ENCODE data around the gene ASB11.
"Not testable (repeated sequence)": the region's sequence is repeated elsewhere in the genome, so short reads cannot be mapped to it uniquely, and the experiment has no call there.

Gene ASB11

GRCh38 chrX:15277604-15278003 lies 37.8 kb downstream of the ASB11 start:
- Histone ChIP-seq H3K9me3 (ENCODE audit: insufficient read depth, low read length, severe bottlenecking) (no peaks in the 10 kb centered on the region), H3K79me2 (ENCODE audit: insufficient read depth, low read length) (no peaks in the 10 kb centered on the region), H3K27ac (ENCODE audit: low read length) (no peak overlapping the region), H2AFZ (ENCODE audit: low read depth, low read length) (no peak overlapping the region), H3K36me3 (ENCODE audit: insufficient read depth, low read length) (no peaks in the 10 kb centered on the region), H3K4me2 (ENCODE audit: insufficient read depth, low read length) (no peak overlapping the region), H3K4me1 (ENCODE audit: insufficient read depth, low read length) (no peaks in the 10 kb centered on the region), H4K20me1 (ENCODE audit: insufficient read depth, low read length) (no peaks in the 10 kb centered on the region), H3K9ac (ENCODE audit: low read depth, low read length) (no peak overlapping the region), H3K27me3 (ENCODE audit: insufficient read depth, low read length, poor library complexity) (no peaks in the 10 kb centered on the region), H3K4me3 (ENCODE audit: low read depth in 1 of 2, low read length in 2 of 2) (no peak overlapping the region)
- DNase-seq, result no peak
- no peak for ATAC-seq (ENCODE audit: insufficient read depth, low read depth)
- TF ChIP-seq CTCF (IDR thresholded peaks at IDR 0.05; ENCODE audit: borderline replicate concordance, extremely low read depth, low read length, poor library complexity, severe bottlenecking) (no peak), EZH2 (IDR thresholded peaks at IDR 0.05; ENCODE audit: borderline replicate concordance, low read depth, low read length, severe bottlenecking) (no peak)

GRCh38 chrX:15274946-15275345 lies 40.5 kb downstream of the ASB11 start:
- no peaks in the 10 kb centered on the region for H4K20me1 ChIP-seq (ENCODE audit: insufficient read depth, low read length)
- H3K4me1 ChIP-seq (ENCODE audit: insufficient read depth, low read length), result peaks cover 3% of the 10 kb centered on the region; the same call in 1 of the 2 replicates
- no peak overlapping the region for H3K27ac ChIP-seq (ENCODE audit: low read length)
- H3K4me2 ChIP-seq (ENCODE audit: insufficient read depth, low read length), result no peak overlapping the region
- no peak overlapping the region for H3K9ac ChIP-seq (ENCODE audit: low read depth, low read length)
- no peaks in the 10 kb centered on the region for H3K27me3 ChIP-seq (ENCODE audit: insufficient read depth, low read length, poor library complexity)
- H3K9me3 ChIP-seq (ENCODE audit: insufficient read depth, low read length, severe bottlenecking), result no peaks in the 10 kb centered on the region
- ATAC-seq (ENCODE audit: insufficient read depth, low read depth), result no peak
- no peak for TF ChIP-seq EZH2 (IDR thresholded peaks at IDR 0.05; ENCODE audit: borderline replicate concordance, low read depth, low read length, severe bottlenecking)
- no peak for TF ChIP-seq CTCF (IDR thresholded peaks at IDR 0.05; ENCODE audit: borderline replicate concordance, extremely low read depth, low read length, poor library complexity, severe bottlenecking)
- no peaks in the 10 kb centered on the region for H3K36me3 ChIP-seq (ENCODE audit: insufficient read depth, low read length)
- H2AFZ ChIP-seq (ENCODE audit: low read depth, low read length), result no peak overlapping the region
- H3K79me2 ChIP-seq (ENCODE audit: insufficient read depth, low read length), result no peaks in the 10 kb centered on the region
- H3K4me3 ChIP-seq (ENCODE audit: low read depth in 1 of 2, low read length in 2 of 2), result no peak overlapping the region
- no peak for DNase-seq

- not testable (repeated sequence) for H3K9me3 ChIP-seq (ENCODE audit: insufficient read depth, low read length, severe bottlenecking); H2AFZ ChIP-seq (ENCODE audit: low read depth, low read length); H3K4me2 ChIP-seq (ENCODE audit: insufficient read depth, low read length); H3K4me3 ChIP-seq (ENCODE audit: low read depth in 1 of 2, low read length in 2 of 2); H4K20me1 ChIP-seq (ENCODE audit: insufficient read depth, low read length); H3K4me1 ChIP-seq (ENCODE audit: insufficient read depth, low read length); DNase-seq; H3K9ac ChIP-seq (ENCODE audit: low read depth, low read length); H3K27me3 ChIP-seq (ENCODE audit: insufficient read depth, low read length, poor library complexity); H3K27ac ChIP-seq (ENCODE audit: low read length); H3K79me2 ChIP-seq (ENCODE audit: insufficient read depth, low read length); ATAC-seq (ENCODE audit: insufficient read depth, low read depth); H3K36me3 ChIP-seq (ENCODE audit: insufficient read depth, low read length)
Observed at GRCh38 chrX:15273275-15273674, 42.2 kb downstream of the ASB11 start.

- H3K9ac ChIP-seq (ENCODE audit: low read depth, low read length), result no peak overlapping the region
Observed at GRCh38 chrX:15271757-15272156, 43.7 kb downstream of the ASB11 start.

More at GRCh38 chrX:15271757-15272156, 43.7 kb downstream of the ASB11 start:
- no peaks in the 10 kb centered on the region for H4K20me1 ChIP-seq (ENCODE audit: insufficient read depth, low read length)
- H3K4me1 ChIP-seq (ENCODE audit: insufficient read depth, low read length), result peaks cover 7% of the 10 kb centered on the region; the same call in 1 of the 2 replicates
- no peaks in the 10 kb centered on the region for H3K9me3 ChIP-seq (ENCODE audit: insufficient read depth, low read length, severe bottlenecking)
- no peak overlapping the region for H3K27ac ChIP-seq (ENCODE audit: low read length)
- no peak overlapping the region for H3K4me3 ChIP-seq (ENCODE audit: low read depth in 1 of 2, low read length in 2 of 2)
- ATAC-seq (ENCODE audit: insufficient read depth, low read depth), result no peak
- no peak for DNase-seq
- H3K4me2 ChIP-seq (ENCODE audit: insufficient read depth, low read length), result no peak overlapping the region
- TF ChIP-seq CTCF (IDR thresholded peaks at IDR 0.05; ENCODE audit: borderline replicate concordance, extremely low read depth, low read length, poor library complexity, severe bottlenecking) (no peak), EZH2 (IDR thresholded peaks at IDR 0.05; ENCODE audit: borderline replicate concordance, low read depth, low read length, severe bottlenecking) (no peak)
- H3K27me3 ChIP-seq (ENCODE audit: insufficient read depth, low read length, poor library complexity), result no peaks in the 10 kb centered on the region
- no peaks in the 10 kb centered on the region for H3K36me3 ChIP-seq (ENCODE audit: insufficient read depth, low read length)
- H3K79me2 ChIP-seq (ENCODE audit: insufficient read depth, low read length), result no peaks in the 10 kb centered on the region
- no peak overlapping the region for H2AFZ ChIP-seq (ENCODE audit: low read depth, low read length)
